Measurements from ENCODE around the gene IGFBP5.

Gene IGFBP5

GRCh38 chr2:216664593-216665034 lies 30.7 kb downstream of the IGFBP5 start:
- DNase-seq (ENCODE audit: low spot score): no peak

GRCh38 chr2:216663846-216664245 lies 31.5 kb downstream of the IGFBP5 start:
- DNase-seq (ENCODE audit: low spot score): no peak

- DNase-seq (ENCODE audit: low spot score): no peak
Measured at GRCh38 chr2:216663106-216663505, 32.2 kb downstream of the IGFBP5 start.

GRCh38 chr2:216661639-216662375 lies 33.5 kb downstream of the IGFBP5 start:
- no peak for DNase-seq (ENCODE audit: low spot score)

GRCh38 chr2:216661051-216661450 lies 34.3 kb downstream of the IGFBP5 start:
- no peak for DNase-seq (ENCODE audit: low spot score)

- no peak for DNase-seq (ENCODE audit: low spot score)
Measured at GRCh38 chr2:216660496-216660895, 34.9 kb downstream of the IGFBP5 start.

- no peak for DNase-seq (ENCODE audit: low spot score)
Measured at GRCh38 chr2:216659276-216659675, 36.1 kb downstream of the IGFBP5 start.

GRCh38 chr2:216658757-216659156 lies 36.6 kb downstream of the IGFBP5 start:
- DNase-seq (ENCODE audit: low spot score): no peak

- DNase-seq (ENCODE audit: low spot score): no peak
Measured at GRCh38 chr2:216657980-216658379, 37.4 kb downstream of the IGFBP5 start.

- DNase-seq (ENCODE audit: low spot score): no peak
Measured at GRCh38 chr2:216657086-216657855, 38.1 kb downstream of the IGFBP5 start.

GRCh38 chr2:216654528-216655052 lies 40.8 kb downstream of the IGFBP5 start:
- DNase-seq (ENCODE audit: low spot score): no peak

- no peak for DNase-seq (ENCODE audit: low spot score)
Measured at GRCh38 chr2:216653931-216654365, 41.4 kb downstream of the IGFBP5 start.

- DNase-seq (ENCODE audit: low spot score): no peak
Measured at GRCh38 chr2:216653093-216653799, 42.1 kb downstream of the IGFBP5 start.

GRCh38 chr2:216652566-216652965 lies 42.8 kb downstream of the IGFBP5 start:
- DNase-seq (ENCODE audit: low spot score): no peak

- no peak for DNase-seq (ENCODE audit: low spot score)
Measured at GRCh38 chr2:216651351-216651881, 43.9 kb downstream of the IGFBP5 start.

GRCh38 chr2:216650626-216651257 lies 44.6 kb downstream of the IGFBP5 start:
- DNase-seq (ENCODE audit: low spot score): no peak

- no peak for DNase-seq (ENCODE audit: low spot score)
Measured at GRCh38 chr2:216649574-216649973, 45.8 kb downstream of the IGFBP5 start.

GRCh38 chr2:216648105-216648504 lies 47.2 kb downstream of the IGFBP5 start:
- DNase-seq (ENCODE audit: low spot score): no peak

GRCh38 chr2:216646116-216646515 lies 49.2 kb downstream of the IGFBP5 start:
- no peak for DNase-seq (ENCODE audit: low spot score)

- DNase-seq (ENCODE audit: low spot score): no peak
Measured at GRCh38 chr2:216645636-216645950, 49.8 kb downstream of the IGFBP5 start.

GRCh38 chr2:216644842-216645635 lies 50.3 kb downstream of the IGFBP5 start:
- DNase-seq (ENCODE audit: low spot score): no peak

All from CD4-positive, alpha-beta T cell treated with Interleukin-15 for 4 hours (primary cell).